Dendritic cell treated with granulocyte-macrophage colony-stimulating factor and Interleukin-4, amounts not matched to agents 40 ng/mL and 50 ng/mL, for 4 days (primary cell): ENCODE data around the gene C6orf89.

Experiments used
- H3K27ac Mint-ChIP-seq: one replicate; pipeline ENCODE4 v1.8.0; 2022; ENCODE audit warnings: mild to moderate bottlenecking, mixed read lengths
- H3K27me3 Mint-ChIP-seq: one replicate; pipeline ENCODE4 v1.8.0; 2022; ENCODE audit warnings: mild to moderate bottlenecking, mixed read lengths
- H3K36me3 Mint-ChIP-seq: one replicate; pipeline ENCODE4 v1.8.0; 2022; ENCODE audit warnings: low read depth, mixed read lengths
- H3K4me1 Mint-ChIP-seq: one replicate; pipeline ENCODE4 v1.8.0; 2022; ENCODE audit warnings: low read depth, mixed read lengths
- H3K4me3 Mint-ChIP-seq: one replicate; pipeline ENCODE4 v1.8.0; 2022; ENCODE audit warnings: mild to moderate bottlenecking, moderate library complexity, mixed read lengths
- H3K9me3 Mint-ChIP-seq: one replicate; pipeline ENCODE4 v1.8.0; 2022; ENCODE audit warnings: mixed read lengths
- intact Hi-C: fragments of 100-400 bp; cut with micrococcal nuclease; formaldehyde crosslinking; loops from one replicate; pipeline ENCODE4 v1.15.0; 2022

The C6orf89 gene

DNA sequence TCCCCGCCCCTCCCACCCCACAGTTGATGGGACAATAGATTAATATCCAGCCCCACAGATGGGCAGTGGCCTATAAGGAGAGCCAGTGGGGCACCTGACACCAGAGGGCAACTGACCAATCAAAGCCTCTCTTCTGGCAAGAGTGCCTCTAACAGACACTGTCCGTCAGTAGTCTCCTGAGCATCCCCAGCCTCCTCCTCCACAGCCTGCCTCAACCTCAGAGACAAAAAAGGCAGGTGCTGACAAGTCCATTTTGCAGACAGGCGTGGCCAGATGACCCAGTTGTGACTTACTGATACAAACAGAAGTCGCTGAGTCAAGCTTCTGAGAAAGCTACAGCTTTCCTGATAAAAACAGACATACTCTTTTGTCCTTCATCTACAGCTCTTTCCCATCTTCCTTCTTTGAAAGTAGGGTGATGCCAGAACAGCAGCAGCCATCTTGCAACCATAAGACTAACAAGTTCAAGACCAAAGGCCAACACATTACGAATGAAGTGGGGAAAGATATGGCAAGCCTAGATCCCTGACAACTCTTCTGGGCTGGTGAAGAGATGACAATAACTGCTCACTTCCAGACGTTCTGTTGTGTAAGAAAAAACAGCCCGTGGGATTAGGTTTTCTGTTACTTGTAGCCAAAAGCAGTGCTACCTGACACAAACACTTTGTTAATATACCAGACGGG lies 23.4 kb upstream of the C6orf89 start:
- intact Hi-C loops, result no loop called here
- Mint-ChIP-seq H3K4me1 (peaks cover 44% of the 10 kb centered on the region), H3K36me3 (peaks cover 76% of the 10 kb centered on the region), H3K9me3 (no peaks in the 10 kb centered on the region), H3K27me3 (no peaks in the 10 kb centered on the region), H3K4me3 (no peak overlapping the region), H3K27ac (peak overlapping the region; percentile 64)

DNA sequence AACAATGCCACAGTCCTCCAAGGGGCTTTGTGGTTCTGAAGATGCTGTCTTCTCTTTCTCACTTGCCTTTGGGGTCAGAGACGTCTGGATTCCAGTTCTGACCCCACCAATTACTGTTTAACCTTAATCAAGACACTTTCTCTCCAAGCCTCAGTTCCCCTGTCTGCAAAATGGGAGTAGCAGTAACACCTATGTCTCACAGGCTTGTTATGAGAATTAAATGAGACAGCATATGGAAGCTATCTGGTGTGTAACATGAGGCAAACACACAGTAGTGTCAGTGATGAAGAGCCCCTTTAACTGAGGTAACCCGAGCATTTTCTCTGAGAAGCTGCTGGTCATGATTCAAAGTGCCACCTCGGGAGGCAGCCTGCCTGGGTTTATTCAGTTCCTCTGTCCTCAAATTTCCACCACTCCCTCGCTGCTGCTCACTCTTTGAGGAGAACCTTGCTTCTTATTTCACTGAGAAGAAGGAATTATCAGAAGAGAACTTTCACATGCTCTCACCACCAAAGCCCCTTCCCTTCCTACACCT lies 22.8 kb upstream of the C6orf89 start:
- Mint-ChIP-seq H3K4me1 (peaks cover 50% of the 10 kb centered on the region), H3K36me3 (peaks cover 77% of the 10 kb centered on the region), H3K27me3 (no peaks in the 10 kb centered on the region), H3K9me3 (no peaks in the 10 kb centered on the region), H3K4me3 (no peak overlapping the region), H3K27ac (peak overlapping the region; percentile 64)
- intact Hi-C loops, result no loop called here

DNA sequence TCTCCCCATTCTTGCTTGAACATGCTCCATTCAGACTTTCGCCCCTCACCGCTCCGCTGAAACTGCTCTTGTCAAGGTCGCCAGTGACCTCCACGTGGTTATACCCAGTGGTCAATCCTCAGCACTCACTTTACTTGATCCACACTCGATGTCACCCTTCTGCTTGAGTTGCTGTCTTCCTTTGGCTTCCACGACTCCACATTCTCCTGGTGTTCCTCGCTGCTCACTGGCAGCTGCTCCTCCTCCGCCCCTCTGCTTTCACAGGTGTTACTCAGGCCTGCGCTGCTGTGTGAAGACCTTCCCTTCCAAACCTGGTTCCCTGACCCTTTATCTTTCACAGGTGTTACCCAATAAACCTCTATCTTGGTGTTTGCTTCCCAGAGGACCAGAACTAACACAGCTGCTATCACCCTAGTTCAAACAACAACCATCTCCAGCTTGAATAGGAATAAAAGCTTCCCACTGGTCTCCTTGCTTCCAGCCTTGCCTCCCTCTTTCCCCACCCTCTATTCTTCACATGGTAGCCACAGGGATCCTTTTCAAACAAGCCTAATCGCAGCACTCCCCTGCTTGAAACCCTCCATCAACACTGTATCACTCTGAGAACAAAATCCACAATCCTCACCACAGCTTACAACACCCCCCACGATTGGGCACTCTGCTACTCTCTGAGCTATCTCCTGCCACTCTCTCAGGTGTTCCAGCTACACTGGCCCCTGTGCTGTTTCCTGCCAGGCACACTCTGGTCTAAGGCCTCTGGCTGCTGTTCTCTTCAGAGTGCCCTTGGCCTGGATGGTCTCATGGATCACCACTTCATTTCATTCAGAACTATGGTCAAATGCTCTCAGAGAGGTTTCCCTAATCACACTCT lies 21.8 kb upstream of the C6orf89 start:
- H3K4me1 Mint-ChIP-seq, result peaks cover 54% of the 10 kb centered on the region
- no peaks in the 10 kb centered on the region for H3K27me3 Mint-ChIP-seq
- intact Hi-C loops, result no loop called here
- H3K4me3 Mint-ChIP-seq, result no peak overlapping the region
- H3K9me3 Mint-ChIP-seq, result no peaks in the 10 kb centered on the region
- H3K27ac Mint-ChIP-seq, result peak overlapping the region; percentile 64
- peaks cover 80% of the 10 kb centered on the region for H3K36me3 Mint-ChIP-seq

DNA sequence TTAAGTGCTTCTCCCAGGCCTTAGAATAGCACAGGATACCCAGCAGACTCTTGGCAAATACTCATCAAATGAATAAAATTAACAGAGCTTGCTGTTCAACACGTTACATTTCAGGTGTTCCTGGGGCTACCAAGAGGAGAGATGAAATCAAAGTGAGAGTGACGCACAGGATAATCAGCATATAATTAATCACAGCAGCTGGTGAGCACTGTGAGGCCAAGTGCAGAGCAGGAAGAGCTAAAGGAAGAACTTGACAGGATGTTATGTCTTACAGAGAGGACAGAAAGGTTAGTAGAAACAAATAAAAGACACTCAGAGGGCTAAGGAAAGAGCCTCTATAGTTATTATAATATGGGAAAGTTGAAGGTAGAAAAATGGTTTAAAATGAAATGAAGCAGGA lies 19.9 kb upstream of the C6orf89 start:
- Mint-ChIP-seq H3K27me3 (no peaks in the 10 kb centered on the region), H3K27ac (no peak overlapping the region), H3K36me3 (peaks cover 82% of the 10 kb centered on the region), H3K9me3 (no peaks in the 10 kb centered on the region), H3K4me1 (peaks cover 53% of the 10 kb centered on the region), H3K4me3 (no peak overlapping the region)
- intact Hi-C loops, result no loop called here

DNA sequence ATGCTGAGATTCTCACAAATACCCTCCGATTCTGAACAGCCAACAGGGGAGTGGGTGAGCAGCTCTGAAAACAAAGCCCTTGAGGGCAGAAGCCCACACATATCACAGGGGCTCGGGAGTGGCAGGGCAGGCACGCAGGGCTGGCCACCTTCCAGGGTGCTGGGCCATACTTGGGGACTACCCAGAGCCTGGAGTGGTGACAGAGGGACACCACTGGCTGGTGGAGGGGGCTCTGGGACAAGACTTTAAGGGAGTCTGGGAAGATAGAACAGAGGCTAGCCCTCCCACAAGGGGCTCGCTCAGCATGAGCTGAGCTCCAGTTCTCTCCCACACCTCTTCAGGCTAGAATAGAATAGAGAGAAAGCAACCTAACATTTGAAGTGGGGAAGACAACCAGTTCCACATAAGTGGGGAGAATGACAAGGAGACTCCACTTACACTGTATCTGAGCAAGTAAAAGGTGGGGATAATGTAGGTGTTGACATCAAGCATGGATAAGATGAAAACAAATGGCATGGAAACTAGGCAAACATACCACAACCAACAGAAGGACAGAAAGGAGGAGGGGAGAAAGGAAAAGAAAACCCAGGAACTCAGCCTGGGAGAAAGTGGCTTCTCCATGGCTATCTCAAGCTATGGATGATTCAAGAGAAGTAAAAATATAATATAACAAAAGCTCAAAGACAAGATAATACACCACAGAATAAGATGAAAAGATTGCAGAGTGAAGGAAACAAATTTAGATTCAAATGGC lies 18.1 kb upstream of the C6orf89 start:
- peaks cover 48% of the 10 kb centered on the region for H3K4me1 Mint-ChIP-seq
- H3K27ac Mint-ChIP-seq, result peak overlapping the region; percentile 40
- no peak overlapping the region for H3K4me3 Mint-ChIP-seq
- no peaks in the 10 kb centered on the region for H3K27me3 Mint-ChIP-seq
- intact Hi-C loops, result no loop called here
- H3K36me3 Mint-ChIP-seq, result peaks cover 87% of the 10 kb centered on the region
- H3K9me3 Mint-ChIP-seq, result no peaks in the 10 kb centered on the region

DNA sequence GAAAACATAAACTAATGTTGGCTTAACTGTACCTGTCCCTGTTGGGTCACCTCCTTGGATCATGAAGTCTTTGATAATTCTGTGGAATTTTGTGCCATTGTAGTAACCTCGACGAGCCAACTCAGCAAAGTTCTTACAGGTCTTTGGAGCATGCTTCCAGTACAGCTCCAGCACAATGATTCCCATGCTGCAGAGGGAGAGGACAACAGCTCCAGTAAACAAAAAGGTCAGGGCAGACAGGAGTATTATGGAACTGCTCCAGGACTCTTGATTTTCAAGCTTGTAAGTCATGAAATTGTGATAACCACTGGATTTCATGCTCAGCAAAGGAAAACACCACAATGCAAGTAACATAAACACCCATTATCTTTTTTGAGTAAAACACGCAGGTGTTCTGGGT lies 14.1 kb upstream of the C6orf89 start:
- no peaks in the 10 kb centered on the region for H3K27me3 Mint-ChIP-seq
- H3K27ac Mint-ChIP-seq, result peak overlapping the region; percentile 14
- no peaks in the 10 kb centered on the region for H3K9me3 Mint-ChIP-seq
- H3K4me3 Mint-ChIP-seq, result no peak overlapping the region
- peaks cover 51% of the 10 kb centered on the region for H3K4me1 Mint-ChIP-seq
- intact Hi-C loops, result no loop called here
- H3K36me3 Mint-ChIP-seq, result peaks cover 58% of the 10 kb centered on the region

DNA sequence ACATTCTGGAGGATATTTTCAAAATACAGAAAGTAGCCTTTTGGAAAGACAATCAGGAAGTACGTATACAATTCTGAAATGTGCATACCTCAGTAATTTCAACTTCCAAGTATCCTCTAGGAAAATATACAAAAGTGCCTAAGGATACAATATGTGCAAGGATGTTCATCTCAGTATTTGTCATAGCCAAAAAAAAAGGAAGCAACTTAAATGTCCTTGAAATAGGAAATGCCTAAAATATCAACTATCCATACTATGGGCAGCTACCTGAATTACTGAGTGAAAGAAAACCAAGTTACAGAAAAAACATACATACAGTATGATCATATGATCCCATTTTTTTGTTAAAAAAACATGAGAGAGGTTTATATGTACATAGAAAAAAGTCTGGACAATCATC lies 12.6 kb upstream of the C6orf89 start:
- no peaks in the 10 kb centered on the region for H3K9me3 Mint-ChIP-seq
- H3K27ac Mint-ChIP-seq, result peak overlapping the region; percentile 98
- H3K4me1 Mint-ChIP-seq, result peaks cover 37% of the 10 kb centered on the region
- peak overlapping the region; percentile 96 for H3K4me3 Mint-ChIP-seq
- H3K36me3 Mint-ChIP-seq, result peaks cover 44% of the 10 kb centered on the region
- intact Hi-C loops, result no loop called here
- peaks cover 2% of the 10 kb centered on the region for H3K27me3 Mint-ChIP-seq

DNA sequence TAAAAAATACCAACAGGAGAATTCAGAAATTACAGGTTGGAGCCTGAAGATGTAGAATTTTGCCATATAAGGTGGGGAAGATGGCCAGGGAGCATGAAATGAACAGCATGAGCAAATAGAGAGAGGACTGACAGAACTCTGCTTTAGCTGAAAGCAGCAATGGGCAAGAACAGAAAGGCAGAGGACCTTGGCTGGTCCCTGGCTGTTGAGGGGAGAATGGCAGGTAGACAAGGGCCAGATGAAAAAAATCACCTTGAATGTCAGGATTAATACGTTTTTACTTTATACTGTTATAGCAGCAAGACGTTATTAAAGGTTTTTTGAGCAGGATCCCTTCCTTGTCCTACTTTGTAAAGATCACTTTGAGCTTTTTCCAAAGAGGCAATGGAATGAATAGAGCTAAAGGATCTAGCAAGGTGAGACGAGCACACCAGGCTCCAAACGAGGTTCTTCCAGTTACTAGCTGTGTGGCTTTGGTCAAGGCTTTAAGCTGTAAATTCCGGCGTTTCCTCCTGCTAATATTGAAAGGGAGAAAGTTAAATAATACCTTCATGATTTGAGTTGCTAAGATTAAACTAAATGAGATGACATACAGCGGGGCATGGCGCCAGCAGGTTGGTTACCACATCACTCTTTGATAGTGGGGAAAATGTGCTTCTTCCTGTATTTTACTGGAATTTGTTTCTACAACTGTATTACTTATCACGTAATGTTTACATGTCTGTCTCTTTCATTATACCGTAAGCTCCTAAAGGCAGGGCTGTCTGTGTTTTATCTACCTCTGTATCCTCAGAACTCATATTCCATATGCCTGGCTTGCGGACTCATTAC lies 11.9 kb upstream of the C6orf89 start:
- Mint-ChIP-seq H3K4me3 (peak overlapping the region; percentile 96), H3K27me3 (peaks cover 2% of the 10 kb centered on the region), H3K36me3 (peaks cover 37% of the 10 kb centered on the region), H3K4me1 (peaks cover 30% of the 10 kb centered on the region), H3K27ac (peak overlapping the region; percentile 98), H3K9me3 (no peaks in the 10 kb centered on the region)
- intact Hi-C loops, result no loop called here

DNA sequence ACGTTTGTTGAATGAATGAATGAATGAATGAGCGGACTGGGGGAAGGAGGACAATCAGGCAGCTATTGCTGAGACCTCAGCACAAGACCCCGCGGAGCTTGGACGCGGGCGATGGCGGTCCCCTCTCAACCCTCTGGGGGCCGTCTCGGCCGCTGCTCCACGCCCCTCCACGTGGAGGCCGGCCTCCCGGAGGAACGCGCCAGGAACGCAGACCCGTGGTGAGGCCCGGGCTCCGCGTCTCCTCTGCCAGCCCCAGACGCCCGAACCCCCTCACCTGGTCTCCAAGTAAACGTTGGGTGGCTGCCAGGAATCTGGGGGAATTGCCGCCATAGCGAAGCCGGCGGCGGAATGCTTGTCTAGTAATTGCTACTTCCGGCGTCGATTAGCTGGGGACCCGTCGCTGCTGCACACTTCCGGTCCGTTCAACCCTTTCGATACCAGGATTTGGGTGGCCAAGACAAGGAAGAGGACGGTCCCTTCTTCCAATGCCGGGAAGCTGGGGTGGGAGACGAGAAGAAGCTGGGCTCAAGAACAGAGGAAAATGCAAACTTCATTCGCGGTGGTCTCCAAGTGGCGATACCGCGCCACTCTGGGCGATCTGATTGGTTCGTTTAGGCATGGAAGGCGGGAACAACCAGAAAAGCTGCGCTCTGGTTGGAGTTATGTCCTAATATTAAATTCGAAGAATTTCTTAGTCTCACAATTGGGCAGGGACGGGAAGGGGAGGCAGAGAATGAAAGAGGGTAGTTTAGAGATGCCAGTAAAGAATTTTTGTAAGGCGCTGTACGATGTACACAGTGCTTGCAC lies 11.1 kb upstream of the C6orf89 start, which contains the start of gene PPIL1:
Gene PPIL1, minus strand, starts transcription at position 361 of the 807 bp plus-strand sequence. Its CDS starts 31 bp downstream, at position 330.
- Mint-ChIP-seq H3K27ac (peak within 1 kb of the TSS; percentile 98), H3K9me3 (no peaks in the 10 kb centered on the region), H3K36me3 (peaks cover 29% of the 10 kb centered on the region), H3K27me3 (peaks cover 4% of the 10 kb centered on the region), H3K4me3 (peak within 1 kb of the TSS; percentile 96), H3K4me1 (peaks cover 29% of the 10 kb centered on the region)
- intact Hi-C loops, result no loop called here

DNA sequence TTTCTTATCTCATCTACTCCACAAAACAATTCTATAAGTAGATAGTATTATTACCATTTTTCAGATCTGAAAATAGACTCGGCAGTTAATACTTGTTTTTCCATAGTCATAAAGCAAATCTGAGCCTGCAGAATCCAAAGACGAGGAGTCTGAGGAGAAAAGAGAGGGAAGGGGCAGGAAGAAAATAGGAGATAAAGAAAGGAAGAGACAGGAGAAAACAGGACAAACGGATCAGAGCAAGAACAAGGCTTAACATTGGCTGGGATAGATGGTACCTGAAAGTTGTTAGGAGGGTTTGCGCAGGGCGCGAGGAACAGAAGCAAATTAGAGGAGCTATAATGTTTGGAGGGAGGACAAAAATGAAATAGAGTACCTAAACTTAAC lies 10.5 kb upstream of the C6orf89 start:
- H3K27ac Mint-ChIP-seq, result peak overlapping the region; percentile 98
- H3K4me3 Mint-ChIP-seq, result peak overlapping the region; percentile 96
- H3K36me3 Mint-ChIP-seq, result peaks cover 23% of the 10 kb centered on the region
- H3K4me1 Mint-ChIP-seq, result peaks cover 29% of the 10 kb centered on the region
- intact Hi-C loops, result no loop called here
- peaks cover 4% of the 10 kb centered on the region for H3K27me3 Mint-ChIP-seq
- H3K9me3 Mint-ChIP-seq, result no peaks in the 10 kb centered on the region

DNA sequence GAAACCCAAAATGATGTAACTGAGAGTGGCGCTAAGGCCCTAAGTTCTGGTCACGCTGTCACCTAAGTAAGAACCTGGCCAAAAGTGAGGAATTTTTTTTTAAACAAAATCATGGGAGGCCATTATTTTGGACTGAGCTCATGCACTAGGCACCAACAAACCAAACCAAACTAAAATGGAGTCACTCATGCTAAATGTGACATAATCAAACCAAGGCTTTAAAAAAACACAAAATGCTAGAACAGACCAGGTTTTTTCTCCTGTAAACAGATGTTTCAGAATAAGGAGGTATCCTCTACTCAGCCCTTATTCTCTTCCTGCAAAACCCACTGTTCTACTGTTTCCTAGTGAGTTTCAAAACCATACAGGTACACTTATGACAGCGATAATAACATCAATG lies 1.1 kb upstream of the C6orf89 start:
- peaks cover 28% of the 10 kb centered on the region for H3K4me1 Mint-ChIP-seq
- no peaks in the 10 kb centered on the region for H3K9me3 Mint-ChIP-seq
- H3K4me3 Mint-ChIP-seq, result no peak overlapping the region
- intact Hi-C loops, result loop anchor here (1.0 to 5.0 kb wide), 3 partner anchors 123 to 326 kb away; partner anchors contain the start of genes FGD2 and PIM1
- H3K36me3 Mint-ChIP-seq, result no peaks in the 10 kb centered on the region
- H3K27ac Mint-ChIP-seq, result no peak overlapping the region
- no peaks in the 10 kb centered on the region for H3K27me3 Mint-ChIP-seq

DNA sequence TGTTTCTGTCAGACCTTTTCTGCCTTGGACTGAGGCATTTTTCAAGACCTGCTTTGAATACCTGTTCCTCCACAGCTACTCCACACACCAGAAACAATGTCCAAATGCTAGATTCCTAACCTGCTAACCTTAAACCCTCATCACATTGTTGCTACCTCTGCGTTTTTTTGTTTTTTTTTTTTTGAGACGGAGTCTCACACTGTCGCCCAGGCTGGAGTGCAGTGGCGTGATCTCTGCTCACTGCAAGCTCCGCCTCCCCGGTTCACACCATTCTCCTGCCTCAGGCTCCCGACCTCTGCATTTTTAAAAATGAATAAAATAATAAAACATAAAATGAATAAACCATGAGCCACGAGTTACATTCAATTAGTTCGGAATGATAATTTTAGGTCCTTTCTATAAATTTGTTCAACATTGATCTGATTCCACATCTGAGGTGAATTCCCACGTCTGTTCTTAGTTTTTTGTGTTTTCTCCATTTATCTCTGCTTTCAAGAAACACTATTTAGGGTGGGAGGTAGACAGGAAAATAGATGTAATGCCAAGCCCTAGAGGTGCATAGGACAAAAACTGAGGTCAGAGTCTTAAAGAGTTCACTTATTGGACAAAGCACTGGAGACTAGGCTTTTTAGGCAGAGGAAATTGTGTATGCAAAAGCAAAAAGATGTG lies 1.3 kb downstream of the C6orf89 start:
- no peaks in the 10 kb centered on the region for H3K9me3 Mint-ChIP-seq
- H3K27ac Mint-ChIP-seq, result no peak overlapping the region
- H3K4me3 Mint-ChIP-seq, result peak overlapping the region; percentile 11
- H3K36me3 Mint-ChIP-seq, result peaks cover under 1% of the 10 kb centered on the region
- peaks cover 28% of the 10 kb centered on the region for H3K4me1 Mint-ChIP-seq
- H3K27me3 Mint-ChIP-seq, result no peaks in the 10 kb centered on the region
- intact Hi-C loops, result loop anchor here (5.0 kb wide), 2 partner anchors 120 to 285 kb away; partner anchors contain the start of genes FGD2 and PIM1
